ENCODE results near the gene ASCL2.

The ASCL2 gene

GRCh38 chr11:2308713-2309112 is 38.3 kb upstream of the ASCL2 start:
- no peak for DNase-seq (ENCODE audit: low spot score)

DNA sequence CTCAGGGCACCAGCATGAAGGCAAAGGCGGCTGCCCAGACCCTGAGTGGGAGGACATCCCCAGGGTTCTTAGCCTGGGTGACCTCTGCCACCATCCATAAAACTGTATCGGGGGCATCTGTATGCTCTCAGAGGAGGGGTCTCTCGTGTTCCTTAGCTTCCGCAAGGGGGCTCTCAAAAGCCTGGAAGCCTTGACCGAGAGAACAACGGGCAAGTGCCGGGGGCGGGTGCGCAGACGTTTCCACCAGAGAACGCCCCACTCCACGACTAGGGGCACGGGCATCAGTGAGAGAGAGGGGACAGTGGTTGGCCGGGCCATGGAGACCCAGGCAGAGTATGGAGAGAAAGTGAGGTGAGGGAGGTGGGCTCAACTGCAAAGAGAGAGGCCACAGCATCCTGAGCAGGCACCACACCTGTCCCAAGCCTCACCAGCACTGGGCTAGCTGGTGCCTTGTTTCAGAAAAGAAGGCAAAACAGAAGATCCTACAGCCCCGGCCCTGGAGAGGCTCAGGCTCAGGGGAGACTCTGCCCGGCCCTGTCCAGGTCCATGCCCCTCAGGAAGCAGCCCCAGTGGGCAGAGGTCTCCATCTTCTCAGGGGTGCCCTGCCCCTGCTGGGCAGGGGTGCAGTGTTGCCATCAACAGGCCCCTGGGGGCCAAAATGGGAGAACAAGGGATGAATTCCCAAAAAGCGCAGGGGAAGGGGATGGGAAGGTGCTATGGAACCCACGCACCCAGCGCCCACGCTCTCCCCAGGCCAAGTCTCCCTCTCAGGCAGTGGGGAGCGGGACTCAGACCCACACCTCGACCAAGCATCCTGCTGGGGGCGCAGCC is 37.3 kb upstream of the ASCL2 start:
- DNase-seq (ENCODE audit: low spot score): no peak

DNA sequence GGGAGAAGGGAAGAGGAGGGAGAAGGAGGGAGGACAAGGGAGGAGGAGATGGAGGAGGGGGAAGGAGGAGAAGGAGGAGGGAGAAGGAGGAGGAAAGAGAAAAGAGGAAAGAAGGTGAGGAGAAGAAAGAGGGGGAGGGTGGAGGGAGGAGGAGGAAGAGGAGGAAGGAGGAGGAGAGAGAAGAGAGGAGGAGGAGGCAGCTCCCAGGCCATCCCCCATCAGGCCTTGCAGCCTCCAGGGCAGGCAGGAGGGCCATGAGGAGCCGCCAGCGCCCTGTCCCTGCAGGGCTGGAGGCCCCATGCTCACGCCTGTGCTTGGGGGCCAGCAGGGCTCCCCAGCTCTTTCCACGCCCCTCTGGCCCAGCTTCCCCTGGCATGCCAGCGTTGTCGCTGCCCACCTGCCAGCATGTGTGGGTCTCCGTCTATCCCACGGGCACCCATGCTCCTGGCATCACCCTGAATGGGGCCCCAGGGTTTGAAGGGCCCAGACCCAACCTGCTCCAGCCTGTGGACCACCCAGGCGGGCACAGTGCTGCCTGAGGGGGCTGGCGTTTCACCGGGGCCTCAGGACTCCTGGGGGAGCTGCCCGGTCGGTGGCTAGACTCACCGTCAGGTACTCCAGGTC is 36.6 kb upstream of the ASCL2 start:
- DNase-seq (ENCODE audit: low spot score): no peak

- no peak for DNase-seq (ENCODE audit: low spot score)
These were observed 36.0 kb upstream of the ASCL2 start for GRCh38 chr11:2306452-2306823.

DNA sequence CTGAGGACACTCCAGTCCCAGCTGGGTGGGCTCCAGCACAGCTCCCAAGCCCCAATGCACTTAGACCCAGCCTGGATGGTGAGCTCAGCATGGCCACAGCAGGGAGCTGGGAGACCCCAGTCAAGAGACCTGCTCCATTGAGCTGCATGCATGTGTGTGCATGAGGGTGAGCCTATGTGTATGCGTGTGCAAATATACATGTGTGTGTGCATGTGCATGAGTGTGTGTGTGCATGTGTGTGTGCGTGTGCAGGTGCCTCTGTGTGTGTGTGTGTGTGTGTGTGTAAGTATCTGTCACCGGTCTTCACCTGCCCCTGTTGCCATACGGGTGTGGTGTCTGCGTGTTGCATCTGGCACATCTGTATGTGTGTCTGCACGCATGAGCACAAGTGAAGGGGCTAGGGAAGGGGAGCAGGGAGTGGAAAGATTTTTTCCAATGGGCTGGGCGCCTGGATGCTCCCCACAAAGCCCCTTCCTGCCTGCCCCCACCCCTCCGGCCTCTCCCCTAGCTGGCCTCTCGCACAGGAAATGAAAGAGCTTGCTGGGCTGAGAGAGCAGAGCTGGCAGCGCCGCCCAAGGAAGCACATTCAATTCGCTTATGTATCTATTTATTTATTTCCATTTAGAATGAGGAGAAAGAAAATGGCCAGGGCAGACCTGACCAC is 35.5 kb upstream of the ASCL2 start:
- no peak for DNase-seq (ENCODE audit: low spot score)

DNA sequence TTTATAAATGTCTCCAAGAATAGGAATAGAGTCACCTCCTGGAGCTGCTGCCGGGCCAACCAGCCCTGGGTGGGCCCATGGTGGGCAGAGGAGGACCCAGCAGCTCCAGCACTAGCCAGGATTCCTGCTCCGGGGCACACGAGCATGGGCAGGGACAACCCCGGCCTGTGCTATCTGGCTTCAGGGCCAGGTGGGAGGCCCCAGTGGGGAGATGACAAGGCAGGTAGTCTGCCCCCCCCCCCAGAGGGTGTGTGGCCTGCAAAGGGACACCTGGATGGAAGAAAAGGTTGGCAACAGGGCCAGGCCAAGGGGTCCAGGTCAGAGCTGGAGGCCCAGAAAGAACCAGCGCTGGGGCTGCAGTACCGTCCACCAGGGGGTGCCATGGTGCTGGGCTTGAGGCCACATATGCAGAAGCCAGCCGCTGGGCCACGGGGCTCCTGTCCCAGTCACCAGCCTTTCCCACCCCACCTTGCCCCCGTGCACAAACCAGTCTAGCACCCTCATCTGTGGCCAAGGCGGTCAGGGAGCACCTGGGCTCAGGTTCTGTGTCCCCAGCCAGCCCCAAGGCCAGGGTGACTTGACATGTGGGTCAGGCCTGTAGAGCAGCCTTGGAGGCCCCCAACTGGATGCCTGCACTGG is 34.9 kb upstream of the ASCL2 start:
- DNase-seq (ENCODE audit: low spot score): peak; percentile 60

GRCh38 chr11:2304506-2305139 is 34.2 kb upstream of the ASCL2 start:
- DNase-seq (ENCODE audit: low spot score): no peak

GRCh38 chr11:2303627-2304505 is 33.5 kb upstream of the ASCL2 start:
- DNase-seq (ENCODE audit: low spot score): no peak

DNA sequence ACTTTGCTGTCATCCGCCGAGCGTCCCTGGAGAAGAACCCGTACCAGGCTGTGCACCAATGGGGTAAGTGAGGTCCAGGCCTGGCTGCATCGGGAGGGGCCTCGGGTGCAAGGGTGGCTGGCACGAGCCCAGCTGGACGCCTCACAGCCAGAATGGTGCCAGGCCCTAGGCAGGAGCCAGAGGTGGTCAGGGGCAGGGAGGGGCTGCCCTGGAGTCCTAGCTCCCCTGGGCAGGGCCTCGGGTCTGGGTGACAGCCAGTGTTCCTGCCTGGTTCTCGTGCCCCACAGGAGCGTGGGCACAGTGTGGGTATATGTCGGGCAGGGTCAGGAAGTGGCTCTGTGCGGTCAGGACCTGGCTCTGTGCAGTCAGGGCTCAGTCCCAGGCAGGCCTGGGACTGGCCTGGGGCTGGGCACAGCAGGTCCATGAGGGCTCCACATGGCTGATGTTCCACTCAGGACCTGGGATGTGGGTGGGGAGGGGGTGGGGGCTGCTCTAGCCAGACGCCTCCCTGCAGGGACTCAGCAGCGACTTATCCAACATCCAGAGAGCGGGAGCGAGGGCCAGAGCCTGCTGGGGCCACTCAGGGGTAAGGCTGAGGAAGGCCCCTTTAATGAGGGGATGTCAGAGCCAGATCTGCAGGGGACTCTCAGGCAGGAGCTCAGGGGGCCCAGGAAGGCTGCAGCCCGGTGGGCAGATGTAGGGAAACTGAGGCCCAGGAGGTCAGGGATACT is 32.7 kb upstream of the ASCL2 start:
- no peak for DNase-seq (ENCODE audit: low spot score)

DNA sequence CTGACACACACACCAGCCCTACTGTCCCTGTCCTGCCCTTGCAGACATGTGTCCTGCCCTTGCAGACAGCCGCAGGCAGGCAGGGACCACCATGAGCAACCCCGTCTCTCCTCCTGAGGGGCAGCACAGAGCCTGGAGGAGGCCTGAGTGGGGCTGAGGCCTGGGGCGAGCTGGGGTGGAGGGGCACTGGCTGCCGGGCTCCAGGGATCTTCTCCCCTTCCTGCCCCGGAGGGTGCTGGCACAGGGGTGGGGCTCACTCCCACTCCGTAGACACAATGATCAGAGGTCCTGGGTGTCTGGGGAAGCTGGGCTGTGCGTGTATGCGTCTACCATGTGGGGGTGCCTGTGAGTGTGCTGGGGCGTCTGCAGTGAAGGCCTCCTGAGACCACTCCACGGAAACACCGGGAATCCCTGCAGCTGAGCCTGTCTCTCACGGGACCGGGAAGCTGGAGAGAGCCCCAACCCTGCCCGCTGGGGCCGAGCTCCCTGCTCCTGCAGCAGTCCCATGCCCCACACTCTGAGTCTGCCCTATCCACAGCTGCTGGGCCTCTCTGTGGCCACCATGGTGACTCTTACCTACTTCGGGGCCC is 32.0 kb upstream of the ASCL2 start:
- DNase-seq (ENCODE audit: low spot score): no peak

- peak; percentile 17 for DNase-seq (ENCODE audit: low spot score)
These were observed 31.4 kb upstream of the ASCL2 start, which contains the start of the genes C11orf21 and TSPAN32 for GRCh38 chr11:2301631-2302305. Gene C11orf21 (minus strand): TSS chr11:2301918. CDS start chr11:2301808, 110 bp downstream. Gene TSPAN32 (plus strand): TSS chr11:2302013. CDS start chr11:2302150, 137 bp downstream.

- no peak for DNase-seq (ENCODE audit: low spot score)
These were observed 30.7 kb upstream of the ASCL2 start for GRCh38 chr11:2300936-2301630.

- no peak for DNase-seq (ENCODE audit: low spot score)
These were observed 30.0 kb upstream of the ASCL2 start for GRCh38 chr11:2300290-2300935.

GRCh38 chr11:2299773-2300172 is 29.4 kb upstream of the ASCL2 start:
- DNase-seq (ENCODE audit: low spot score): no peak

- no peak for DNase-seq (ENCODE audit: low spot score)
These were observed 28.7 kb upstream of the ASCL2 start for GRCh38 chr11:2298795-2299761.

- DNase-seq (ENCODE audit: low spot score): no peak
These were observed 27.9 kb upstream of the ASCL2 start for GRCh38 chr11:2298131-2298794.
